OCI-M1 (cell line): ENCODE measurements around the gene TMEM223.
A peak's percentile ranks its signal among the peaks of the same experiment; 100 is the strongest.
"Not testable (repeated sequence)": the region's sequence is repeated elsewhere in the genome, so short reads cannot be mapped to it uniquely, and the experiment has no call there.

Experiments used
- DNase-seq: peaks from one replicate; lab custom pipeline; 2025; lab: John Stamatoyannopoulos, UW

TMEM223 gene

GRCh38 chr11:62791501-62792201 lies at the start of gene TMEM223:
TMEM223 (minus strand) TSS chr11:62792006; CDS start chr11:62791994, 12 bp downstream.
- DNase-seq, result peak; percentile 92

DNA sequence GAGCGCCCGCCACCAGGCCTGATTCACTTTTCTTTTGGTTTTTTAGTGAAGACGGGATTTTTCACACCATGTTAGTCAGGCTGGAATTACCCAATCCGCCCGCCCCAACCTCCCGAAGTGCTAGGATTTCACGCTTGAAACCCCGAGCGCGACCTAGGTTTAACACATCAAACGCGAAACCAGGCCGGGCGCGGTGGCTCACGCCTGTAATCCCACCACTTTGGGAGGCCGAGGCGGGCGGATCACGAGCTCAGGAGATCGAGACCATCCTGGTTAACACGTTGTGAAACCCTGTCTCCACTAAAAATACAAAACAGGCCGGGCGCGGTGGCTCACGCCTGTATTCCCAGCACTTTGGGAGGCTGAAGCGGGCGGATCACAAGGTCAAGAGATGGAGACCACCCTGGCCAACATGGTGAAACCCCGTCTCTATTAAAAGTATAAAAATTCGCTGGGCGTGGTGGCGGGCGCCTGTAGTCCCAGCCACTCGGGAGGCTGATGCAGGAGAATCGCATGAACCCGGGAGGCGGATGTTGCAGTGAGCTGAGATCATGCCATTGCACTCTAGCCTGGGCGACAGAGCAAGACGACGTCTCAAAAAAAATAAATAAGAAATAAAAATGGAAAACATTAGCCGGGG lies 49.0 kb upstream of the TMEM223 start:
- peak; percentile 90 for DNase-seq

- peak; percentile 96 for DNase-seq
These were observed 47.5 kb upstream of the TMEM223 start, which contains the start of gene WDR74 for GRCh38 chr11:62839050-62839945. WDR74 (minus strand) TSS chr11:62839590; CDS start chr11:62839570, 20 bp downstream.

GRCh38 chr11:62835336-62835735 lies 43.5 kb upstream of the TMEM223 start:
- DNase-seq, result no peak

DNA sequence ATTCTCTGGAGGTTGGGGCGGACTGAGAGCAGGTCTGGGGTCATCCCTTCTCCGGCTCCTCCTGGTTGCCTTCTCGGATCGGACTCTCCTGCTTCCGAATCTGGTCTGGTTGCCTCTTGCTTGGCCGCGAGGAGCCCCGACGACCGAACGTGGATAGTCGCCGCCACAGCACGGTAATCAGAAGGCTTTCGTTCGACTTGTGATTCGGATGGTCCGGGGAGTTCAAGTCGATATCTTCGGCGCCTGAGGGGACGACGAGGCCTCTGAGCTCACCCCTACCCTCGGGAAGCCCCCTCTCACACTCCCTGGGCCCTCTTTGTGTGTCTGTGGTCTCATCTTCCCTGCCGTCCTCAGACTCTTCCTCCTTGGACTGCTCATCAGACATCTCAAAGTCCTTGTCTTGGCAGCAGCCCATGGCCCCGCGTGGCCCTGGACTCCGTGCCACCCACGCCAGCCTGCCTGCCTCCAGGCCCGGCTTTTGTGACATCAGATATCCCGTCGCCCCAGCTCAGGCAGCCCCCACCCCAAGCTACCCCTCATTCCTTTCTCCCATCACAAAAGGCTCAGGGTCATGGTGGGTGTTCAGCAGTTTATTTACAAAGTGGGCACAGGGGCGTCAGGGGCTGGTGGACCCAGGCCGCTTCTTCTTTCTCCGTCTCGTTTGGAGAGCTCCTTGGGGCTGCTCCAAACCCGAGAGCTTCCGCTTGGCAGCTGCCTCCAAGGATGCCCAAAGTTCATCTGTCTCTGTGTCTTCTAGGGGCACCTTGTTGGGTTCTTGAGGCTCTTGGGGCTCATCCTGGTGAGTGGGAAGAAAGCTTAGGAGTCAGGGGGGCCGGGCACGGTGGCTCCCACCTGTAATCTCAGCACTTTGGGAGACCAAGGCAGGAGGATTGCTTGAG lies 40.8 kb upstream of the TMEM223 start, which contains the start of gene TEX54:
Gene TEX54, minus strand, starts transcription at position 506 of the 899 bp plus-strand sequence.
- DNase-seq, result no peak

- peak; percentile 99 for DNase-seq
These were observed 39.9 kb upstream of the TMEM223 start, which contains the start of gene STX5 for GRCh38 chr11:62831520-62832335. STX5 (minus strand) TSS chr11:62832051; CDS start chr11:62831243, 808 bp downstream.

- peak; percentile 87 for DNase-seq
These were observed 39.2 kb upstream of the TMEM223 start for GRCh38 chr11:62830904-62831519.

- not testable (repeated sequence) for DNase-seq
These were observed 36.3 kb upstream of the TMEM223 start for GRCh38 chr11:62828130-62828529.

- no peak for DNase-seq
These were observed 31.9 kb upstream of the TMEM223 start for GRCh38 chr11:62823677-62824076.

DNA sequence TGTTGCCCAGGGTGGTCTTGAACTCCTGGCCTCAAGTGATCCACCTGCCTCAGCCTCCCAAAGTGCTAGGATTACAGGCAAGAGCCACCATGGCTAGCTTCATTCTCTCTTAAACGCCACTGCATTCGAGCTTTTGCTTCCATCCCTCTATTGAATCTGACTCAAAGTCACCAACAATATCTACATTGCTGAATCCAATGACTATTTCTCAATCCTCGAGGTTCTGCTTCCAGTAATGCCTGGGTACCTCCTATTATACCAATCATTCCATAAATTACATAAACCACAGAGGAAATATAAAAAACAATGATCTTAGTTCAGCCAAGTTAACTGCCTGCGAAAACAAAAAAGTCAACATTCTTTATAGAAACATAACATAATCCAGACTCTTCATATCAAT lies 25.3 kb upstream of the TMEM223 start:
- no peak for DNase-seq

DNA sequence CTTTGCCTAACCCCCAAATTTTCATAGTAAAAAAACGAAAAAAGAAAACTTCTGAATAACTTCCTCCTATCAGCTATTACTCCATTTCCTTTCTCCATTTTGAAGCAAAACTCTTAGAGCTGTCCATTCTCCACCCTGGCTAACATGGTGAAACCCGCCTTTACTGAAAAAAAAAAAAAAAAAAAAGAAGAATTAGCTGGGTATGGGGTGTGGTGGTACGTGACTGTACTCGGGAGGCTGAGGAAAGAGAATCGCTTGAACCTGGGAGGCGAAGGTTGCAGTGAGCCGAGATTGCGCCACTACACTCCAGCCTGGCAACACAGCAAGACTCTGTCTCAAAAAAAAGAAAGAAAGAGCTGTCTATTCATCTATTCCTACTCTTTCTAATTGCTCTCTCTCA lies 24.8 kb upstream of the TMEM223 start:
- no peak for DNase-seq

GRCh38 chr11:62811659-62812058 lies 19.9 kb upstream of the TMEM223 start:
- no peak for DNase-seq

DNA sequence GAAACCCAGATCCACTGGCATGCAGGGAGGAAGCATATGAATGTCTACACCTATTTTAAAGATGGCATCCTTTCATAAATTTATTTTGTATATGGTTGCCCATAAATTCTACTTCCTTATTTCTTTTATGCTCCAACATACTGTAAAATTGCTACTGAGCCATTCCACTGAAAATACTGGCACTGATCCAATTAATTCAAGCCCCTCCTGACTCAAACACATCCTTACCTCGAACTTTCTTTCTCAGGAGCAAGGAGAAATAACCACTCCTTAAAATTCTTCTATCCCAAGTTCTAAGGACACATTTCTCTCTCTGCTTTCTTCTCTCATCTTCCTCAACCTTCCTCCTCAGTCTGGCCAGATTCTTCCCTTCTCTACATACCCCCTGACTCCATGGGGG lies 18.9 kb upstream of the TMEM223 start:
- no peak for DNase-seq

GRCh38 chr11:62806611-62807121 lies 14.9 kb upstream of the TMEM223 start:
- peak; percentile 44 for DNase-seq

- peak; percentile 71 for DNase-seq
These were observed 14.2 kb upstream of the TMEM223 start for GRCh38 chr11:62805961-62806441.

DNA sequence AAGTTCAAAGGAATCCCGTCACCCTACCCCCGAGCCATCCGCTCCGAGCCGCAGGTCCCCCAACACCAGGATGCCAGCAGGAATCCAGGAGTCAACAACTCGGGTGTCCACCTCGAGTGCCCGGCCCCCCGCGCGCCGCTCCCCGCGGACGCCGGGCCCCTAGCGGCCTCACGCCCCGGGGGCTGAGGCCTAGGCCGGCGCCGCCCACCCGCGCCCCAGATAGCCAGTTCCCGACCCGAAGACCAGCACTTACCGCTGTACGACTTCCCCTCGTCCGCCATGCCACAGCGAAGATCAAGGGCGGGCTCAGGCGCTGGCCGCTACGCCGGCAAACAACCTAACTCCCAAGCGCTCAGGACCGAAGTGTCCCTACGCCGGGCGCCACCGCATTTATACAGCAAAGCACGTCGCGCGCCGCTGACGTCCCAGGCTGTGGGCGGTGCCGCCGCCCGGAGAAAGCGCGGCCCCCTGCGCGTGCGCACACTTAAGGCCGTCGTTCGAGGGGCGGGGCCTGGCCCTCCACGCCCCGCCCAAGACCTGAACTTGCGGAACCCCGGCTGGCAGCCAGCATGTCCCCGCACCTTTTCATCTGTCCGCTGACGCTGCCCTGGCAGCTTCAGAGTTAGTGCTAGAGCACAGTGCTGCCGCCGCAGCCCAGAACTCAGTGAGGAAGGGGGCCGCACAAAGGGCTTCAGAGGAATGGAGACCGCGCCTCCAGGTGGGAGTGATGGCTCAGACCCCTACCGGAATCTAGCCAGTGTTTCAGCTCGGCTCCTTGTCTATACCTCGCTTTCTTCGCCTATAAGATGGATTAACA lies 13.5 kb upstream of the TMEM223 start, which contains the start of gene NXF1:
Gene NXF1, minus strand, starts transcription at position 365 of the 817 bp plus-strand sequence. Its CDS starts 84 bp downstream, at position 281.
- peak; percentile 97 for DNase-seq

GRCh38 chr11:62804310-62805075 lies 12.7 kb upstream of the TMEM223 start:
- peak; percentile 52 for DNase-seq

- DNase-seq, result no peak
These were observed 9.3 kb upstream of the TMEM223 start for GRCh38 chr11:62801071-62801470.
